MCF 10A (cell line): ENCODE measurements around the gene HECTD4. TPM values are rescaled to one million over a fixed set of nuclear protein-coding genes. Genes with fewer than 3 reads are reported as not detected.

Experiments used
- BruUV-seq: library from RNA; stranded (reverse); fragments of 400-500 nt; replicated peaks from 2 replicates; lab custom pipeline; 2021; lab: Mats Ljungman, UMichigan
- CTCF ChIA-PET: fragments of 300-600 bp; sonication (Branson Sonifier 250); formaldehyde crosslinking; extraction: SDS; loops from one replicate; lab custom pipeline; 2021; ENCODE audit warnings: antibody characterized with exemption, inconsistent platforms; lab: Yijun Ruan, JAX
- POLR2A ChIA-PET: fragments of 300-600, 350-650 bp; sonication (Branson Sonifier 250); formaldehyde crosslinking; extraction: SDS; loops from one replicate; lab custom pipeline; 2020; ENCODE audit warnings: antibody characterized with exemption, inconsistent platforms; lab: Yijun Ruan, JAX
- DNase-seq: peaks from one replicate; pipeline ENCODE4 v3.0.0-alpha.2; 2018; ENCODE audit not compliant: unreplicated experiment
- H3K27ac Mint-ChIP-seq: one replicate; pipeline ENCODE4 v1.8.0; 2022; ENCODE audit warnings: mild to moderate bottlenecking, low read depth, mixed read lengths; ENCODE audit not compliant: unreplicated experiment
- H3K27me3 Mint-ChIP-seq: one replicate; pipeline ENCODE4 v1.8.0; 2022; ENCODE audit warnings: mixed read lengths; ENCODE audit not compliant: insufficient read depth, unreplicated experiment
- H3K36me3 Mint-ChIP-seq: one replicate; pipeline ENCODE4 v1.8.0; 2022; ENCODE audit warnings: mild to moderate bottlenecking, moderate library complexity, mixed read lengths; ENCODE audit not compliant: insufficient read depth, unreplicated experiment
- H3K4me1 Mint-ChIP-seq: one replicate; pipeline ENCODE4 v1.8.0; 2022; ENCODE audit warnings: mixed read lengths; ENCODE audit not compliant: insufficient read depth, unreplicated experiment
- H3K4me3 Mint-ChIP-seq: one replicate; pipeline ENCODE4 v1.8.0; 2022; ENCODE audit warnings: mild to moderate bottlenecking, moderate library complexity, mixed read lengths; ENCODE audit not compliant: unreplicated experiment
- H3K9me3 Mint-ChIP-seq: one replicate; pipeline ENCODE4 v1.8.0; 2022; ENCODE audit warnings: mixed read lengths; ENCODE audit not compliant: unreplicated experiment
- CTCF ChIP-seq: fragments of 200-600 bp; IDR thresholded peaks from one replicate; pipeline ENCODE4 v1.8.0; 2022; ENCODE audit warnings: antibody characterized with exemption, mild to moderate bottlenecking; ENCODE audit not compliant: unreplicated experiment
- intact Hi-C: fragments of 100-400 bp; cut with micrococcal nuclease; formaldehyde crosslinking; loops from 2 replicates; pipeline ENCODE4 v1.14.1; 2022
- total RNA-seq: library from RNA; stranded (reverse); gene quantifications from 2 replicates; pipeline ENCODE4 v1.2.3, GENCODE V29; 2022

The HECTD4 gene
- total RNA-seq, 1 experiment from 2014 or later: 35.2 TPM

GRCh38 chr12:112238441-112238840 lies 143.8 kb downstream of the HECTD4 start:
- Mint-ChIP-seq H3K4me3 (no peak overlapping the region), H3K27me3 (no peaks in the 10 kb centered on the region), H3K27ac (no peak overlapping the region), H3K4me1 (no peaks in the 10 kb centered on the region), H3K9me3 (no peaks in the 10 kb centered on the region), H3K36me3 (peaks cover 93% of the 10 kb centered on the region)
- BruUV-seq: no TSS peak
- no peak for DNase-seq
- no peak for TF ChIP-seq CTCF
- POLR2A ChIA-PET: no interaction called here
- intact Hi-C loops: no loop called here
- CTCF ChIA-PET: interaction anchor here (1.1 to 1.6 kb wide), 2 partner anchors 41 to 148 kb away, joined by 3 to 4 read pairs; no protein-coding TSS in a partner anchor

GRCh38 chr12:112236786-112237185 lies 145.4 kb downstream of the HECTD4 start:
- DNase-seq: no peak
- intact Hi-C loops: no loop called here
- Mint-ChIP-seq H3K27me3 (no peaks in the 10 kb centered on the region), H3K27ac (no peak overlapping the region), H3K4me1 (no peaks in the 10 kb centered on the region), H3K36me3 (peaks cover 87% of the 10 kb centered on the region), H3K4me3 (no peak overlapping the region), H3K9me3 (no peaks in the 10 kb centered on the region)
- TF ChIP-seq CTCF: no peak
- no TSS peak for BruUV-seq
- ChIA-PET POLR2A (no interaction called here), CTCF (no interaction called here)

GRCh38 chr12:112236386-112236785 lies 145.8 kb downstream of the HECTD4 start:
- no peaks in the 10 kb centered on the region for H3K4me1 Mint-ChIP-seq
- peaks cover 83% of the 10 kb centered on the region for H3K36me3 Mint-ChIP-seq
- DNase-seq: no peak
- POLR2A ChIA-PET: no interaction called here
- H3K27ac Mint-ChIP-seq: no peak overlapping the region
- no peaks in the 10 kb centered on the region for H3K27me3 Mint-ChIP-seq
- no peak overlapping the region for H3K4me3 Mint-ChIP-seq
- CTCF ChIA-PET: interaction anchor here (0.6 kb wide), 1 partner anchor 291 kb away, joined by 4 read pairs; no protein-coding TSS in a partner anchor
- H3K9me3 Mint-ChIP-seq: no peaks in the 10 kb centered on the region
- no TSS peak for BruUV-seq
- TF ChIP-seq CTCF: no peak
- intact Hi-C loops: no loop called here

GRCh38 chr12:112234303-112234702 lies 147.9 kb downstream of the HECTD4 start:
- Mint-ChIP-seq H3K4me3 (no peak overlapping the region), H3K36me3 (peaks cover 79% of the 10 kb centered on the region), H3K4me1 (no peaks in the 10 kb centered on the region), H3K27ac (no peak overlapping the region), H3K27me3 (no peaks in the 10 kb centered on the region), H3K9me3 (no peaks in the 10 kb centered on the region)
- DNase-seq: no peak
- CTCF ChIA-PET: interaction anchor here (0.7 to 1.2 kb wide), 2 partner anchors 8 to 37 kb away, joined by 3 to 4 read pairs; no protein-coding TSS in a partner anchor
- intact Hi-C loops: no loop called here
- no TSS peak for BruUV-seq
- POLR2A ChIA-PET: interaction anchor here (1.1 kb wide), 1 partner anchor 18 kb away, joined by 3 read pairs; no protein-coding TSS in a partner anchor
- no peak for TF ChIP-seq CTCF
